Esophagus squamous epithelium (tissue), 4 donors: ENCODE data around the gene DENND1C.

ENCODE experiments used
- CTCF ChIP-seq, 6 experiments: fragments of 450-650 bp in 4 of 6; fragments of 200-600 bp in 2 of 6; sonication (generic) in 2 of 6; IDR thresholded peaks; one replicate each; pipeline ENCODE4 v1.5.1; 2016 to 2019; ENCODE audit warnings: antibody characterized with exemption in 6 of 6, mild to moderate bottlenecking in 4 of 6, moderate library complexity in 4 of 6
- POLR2A ChIP-seq, 4 donors: fragments of 450-650 bp; IDR thresholded peaks; one replicate each; pipeline ENCODE4 v1.6.1; 2017; ENCODE audit warnings: antibody characterized with exemption in 4 of 4, mild to moderate bottlenecking in 4 of 4, moderate library complexity in 3 of 4

- TF ChIP-seq CTCF (IDR thresholded peaks at IDR 0.05) (no peak), POLR2A (IDR thresholded peaks at IDR 0.05) (no peak)
These were observed 14.9 kb downstream of the DENND1C start for GRCh38 chr19:6466526-6467248.
